ENCODE results near the gene PAPOLG.

PAPOLG gene

GRCh38 chr2:60821133-60821469 is 65.0 kb downstream of the PAPOLG start:
- no peak overlapping the region; the same call in 1 of the 2 replicates for H3K27ac ChIP-seq
- no peaks in the 10 kb centered on the region for H3K36me3 ChIP-seq (ENCODE audit: insufficient read depth)
- H3K9ac ChIP-seq = no peak overlapping the region
- H3K4me3 ChIP-seq (IDR thresholded peaks at IDR 0.05; ENCODE audit: insufficient read depth, low read depth, low read length) = no peak overlapping the region
- peaks cover 35% of the 10 kb centered on the region for H3K4me1 ChIP-seq (ENCODE audit: low read depth, poor library complexity, severe bottlenecking)
- H4K20me1 ChIP-seq (ENCODE audit: insufficient read depth) = no peaks in the 10 kb centered on the region
- peak overlapping the region; percentile 18; the same call in 1 of the 2 replicates for H3K4me2 ChIP-seq
- no peaks in the 10 kb centered on the region for H3K79me2 ChIP-seq (ENCODE audit: insufficient read depth, low read depth)
- TF ChIP-seq CTCF (conservative IDR thresholded peaks at IDR 0.05; ENCODE audit: low read depth, low read length) = no peak
- H3K27me3 ChIP-seq (ENCODE audit: insufficient read depth, low read depth) = no peaks in the 10 kb centered on the region
- no peak overlapping the region for H2AFZ ChIP-seq (ENCODE audit: low read depth)

- peak overlapping the region; percentile 17 for H3K27ac ChIP-seq
- H3K27me3 ChIP-seq (ENCODE audit: insufficient read depth, low read depth) = no peaks in the 10 kb centered on the region
- no peak overlapping the region for H3K9ac ChIP-seq
- TF ChIP-seq CTCF (conservative IDR thresholded peaks at IDR 0.05; ENCODE audit: low read depth, low read length) = no peak
- no peaks in the 10 kb centered on the region for H4K20me1 ChIP-seq (ENCODE audit: insufficient read depth)
- no peak overlapping the region for H2AFZ ChIP-seq (ENCODE audit: low read depth)
- H3K36me3 ChIP-seq (ENCODE audit: insufficient read depth) = no peaks in the 10 kb centered on the region
- peaks cover 39% of the 10 kb centered on the region for H3K4me1 ChIP-seq (ENCODE audit: low read depth, poor library complexity, severe bottlenecking)
- no peaks in the 10 kb centered on the region for H3K79me2 ChIP-seq (ENCODE audit: insufficient read depth, low read depth)
- H3K4me2 ChIP-seq = peak overlapping the region; percentile 18
- no peak overlapping the region for H3K4me3 ChIP-seq (IDR thresholded peaks at IDR 0.05; ENCODE audit: insufficient read depth, low read depth, low read length)
These were observed 65.7 kb downstream of the PAPOLG start for GRCh38 chr2:60821587-60822302.

GRCh38 chr2:60822987-60823386 is 66.9 kb downstream of the PAPOLG start:
- no peaks in the 10 kb centered on the region for H3K27me3 ChIP-seq (ENCODE audit: insufficient read depth, low read depth)
- TF ChIP-seq CTCF (conservative IDR thresholded peaks at IDR 0.05; ENCODE audit: low read depth, low read length) = no peak

GRCh38 chr2:60823694-60824305 is 67.7 kb downstream of the PAPOLG start:
- Histone ChIP-seq H3K36me3 (ENCODE audit: insufficient read depth) (no peaks in the 10 kb centered on the region), H3K27ac (no peak overlapping the region), H3K27me3 (ENCODE audit: insufficient read depth, low read depth) (no peaks in the 10 kb centered on the region), H3K4me2 (no peak overlapping the region), H3K4me1 (ENCODE audit: low read depth, poor library complexity, severe bottlenecking) (peaks cover 45% of the 10 kb centered on the region), H3K79me2 (ENCODE audit: insufficient read depth, low read depth) (no peaks in the 10 kb centered on the region), H2AFZ (ENCODE audit: low read depth) (no peak overlapping the region), H3K9ac (no peak overlapping the region), H3K4me3 (IDR thresholded peaks at IDR 0.05; ENCODE audit: insufficient read depth, low read depth, low read length) (no peak overlapping the region), H4K20me1 (ENCODE audit: insufficient read depth) (no peaks in the 10 kb centered on the region)
- no peak for TF ChIP-seq CTCF (conservative IDR thresholded peaks at IDR 0.05; ENCODE audit: low read depth, low read length)

More at GRCh38 chr2:60822987-60823386, 66.9 kb downstream of the PAPOLG start:
- Histone ChIP-seq H4K20me1 (ENCODE audit: insufficient read depth) (no peaks in the 10 kb centered on the region), H3K4me3 (IDR thresholded peaks at IDR 0.05; ENCODE audit: insufficient read depth, low read depth, low read length) (no peak overlapping the region), H2AFZ (ENCODE audit: low read depth) (no peak overlapping the region), H3K9ac (no peak overlapping the region), H3K27ac (no peak overlapping the region), H3K4me1 (ENCODE audit: low read depth, poor library complexity, severe bottlenecking) (peaks cover 45% of the 10 kb centered on the region), H3K79me2 (ENCODE audit: insufficient read depth, low read depth) (no peaks in the 10 kb centered on the region), H3K36me3 (ENCODE audit: insufficient read depth) (no peaks in the 10 kb centered on the region), H3K4me2 (peak overlapping the region; percentile 18; the same call in 1 of the 2 replicates)
